H1 (cell line): ENCODE data around the gene SIGLEC15. TPM values are rescaled to one million over a fixed set of nuclear protein-coding genes. Genes with fewer than 3 reads are reported as not detected.

Experiments used
- CTCF ChIA-PET: fragments of 300-600 bp; sonication (Branson Sonifier 250); formaldehyde crosslinking; loops from one replicate; lab custom pipeline; 2021; ENCODE audit not compliant: partially characterized antibody; lab: Charles Lee
- POLR2A ChIA-PET: fragments of 300-600 bp; sonication (Branson Sonifier 250); formaldehyde crosslinking; loops from one replicate; lab custom pipeline; 2021; ENCODE audit warnings: inconsistent platforms; ENCODE audit not compliant: partially characterized antibody; lab: Charles Lee
- DNase-seq, 2 experiments: peaks; one replicate each; pipeline versions ENCODE4 v3.0.0 to v3.0.0-alpha.2; 2010 to 2022; ENCODE audit warnings: low spot score in 2 of 2, low read depth in 1 of 2, mixed read lengths in 1 of 2
- FAIRE-seq: peaks from 2 replicates; lab custom pipeline; 2011; peaks lifted over from hg19 to GRCh38; lab: Jason Lieb, UNC
- H2AFZ ChIP-seq: 2 replicates; pipeline ENCODE4 v1.8.1; 2012; ENCODE audit warnings: low read length, inconsistent platforms
- H2AK5ac ChIP-seq: 2 replicates; pipeline ENCODE4 v1.6.1; 2013; ENCODE audit warnings: low read depth, low read length
- H2BK120ac ChIP-seq: replicated peaks from 2 replicates; pipeline ENCODE3; 2013; ENCODE audit warnings: low read depth, low read length, inconsistent platforms
- H2BK12ac ChIP-seq: 2 replicates; pipeline ENCODE4 v1.6.1; 2013; ENCODE audit warnings: low read depth, low read length
- H2BK15ac ChIP-seq: 2 replicates; pipeline ENCODE4 v1.6.1; 2013; ENCODE audit warnings: low read length
- H2BK20ac ChIP-seq: 2 replicates; pipeline ENCODE4 v1.6.1; 2013; ENCODE audit warnings: low read length
- H2BK5ac ChIP-seq: 2 replicates; pipeline ENCODE4 v1.6.1; 2013; ENCODE audit warnings: low read depth, low read length
- H3K14ac ChIP-seq: 2 replicates; pipeline ENCODE4 v1.6.1; 2013; ENCODE audit warnings: inconsistent platforms; ENCODE audit not compliant: insufficient read length
- H3K18ac ChIP-seq: 2 replicates; pipeline ENCODE4 v1.6.1; 2013; ENCODE audit warnings: low read length; ENCODE audit errors: extremely low read depth
- H3K23ac ChIP-seq: 2 replicates; pipeline ENCODE4 v1.6.1; 2013; ENCODE audit warnings: inconsistent platforms; ENCODE audit not compliant: insufficient read length
- H3K23me2 ChIP-seq: 2 replicates; pipeline ENCODE4 v1.6.1; 2013; ENCODE audit warnings: low read depth, low read length
- H3K27ac ChIP-seq: 2 replicates; pipeline ENCODE4 v1.6.1; 2011; ENCODE audit warnings: low read depth, low read length, inconsistent platforms
- H3K27me3 ChIP-seq, 4 experiments: replicated peaks in 1 of 4; 1 replicate in 1 of 4; 2 replicates in 3 of 4; pipeline versions ENCODE4 v1.6.1 to v1.8.1; 2011 to 2013; ENCODE audit warnings: low read length in 3 of 4, mild to moderate bottlenecking in 3 of 4, inconsistent platforms in 2 of 4, mixed read lengths in 2 of 4, moderate library complexity in 1 of 4; ENCODE audit not compliant: control insufficient read depth in 3 of 4, insufficient read depth in 3 of 4; ENCODE audit errors: extremely low read depth in 1 of 4
- H3K36me3 ChIP-seq, 4 experiments: 2 replicates each; pipeline versions ENCODE4 v1.6.1 to v1.8.1; 2011 to 2013; ENCODE audit warnings: mild to moderate bottlenecking in 4 of 4, low read length in 3 of 4, moderate library complexity in 2 of 4, control low read depth in 1 of 4, inconsistent platforms in 1 of 4; ENCODE audit not compliant: insufficient read depth in 4 of 4, control insufficient read depth in 2 of 4
- H3K4ac ChIP-seq: replicated peaks from 2 replicates; pipeline ENCODE3; 2013; ENCODE audit warnings: low read length, low read depth, mixed read lengths, inconsistent platforms; ENCODE audit not compliant: insufficient read length
- H3K4me1 ChIP-seq, 4 experiments: replicated peaks in 1 of 4; 1 replicate in 1 of 4; 2 replicates in 3 of 4; pipeline versions ENCODE4 v1.6.1 to v1.8.1; 2011 to 2013; ENCODE audit warnings: low read length in 3 of 4, inconsistent platforms in 2 of 4, mixed read lengths in 1 of 4; ENCODE audit not compliant: insufficient read depth in 4 of 4, control insufficient read depth in 3 of 4
- H3K4me2 ChIP-seq, 2 experiments: 2 replicates each; pipeline versions ENCODE4 v1.6.1 to v1.8.1; 2011 to 2013; ENCODE audit warnings: low read depth in 2 of 2, low read length in 2 of 2, control low read depth in 1 of 2, inconsistent platforms in 1 of 2, mild to moderate bottlenecking in 1 of 2; ENCODE audit not compliant: insufficient read depth in 1 of 2
- H3K4me3 ChIP-seq, 4 experiments: fragments of 200-600, 300-600 bp in 1 of 4; sonication (generic), shearing (Covaris generic), sonication (Bioruptor Twin) in 1 of 4; 2 replicates each; pipeline versions ENCODE4 v1.5.1 to v1.8.1; 2011 to 2016; ENCODE audit warnings: low read length in 4 of 4, low read depth in 3 of 4, control low read depth in 2 of 4, inconsistent platforms in 2 of 4, mild to moderate bottlenecking in 2 of 4, mixed read lengths in 1 of 4, moderate library complexity in 1 of 4; ENCODE audit not compliant: insufficient read depth in 2 of 4; ENCODE audit errors: extremely low read depth in 1 of 4
- H3K56ac ChIP-seq: replicated peaks from 2 replicates; pipeline ENCODE3; 2013; ENCODE audit warnings: low read depth, mild to moderate bottlenecking, mixed read lengths, low read length, inconsistent platforms; ENCODE audit not compliant: insufficient read length
- H3K79me1 ChIP-seq: 2 replicates; pipeline ENCODE4 v1.6.1; 2013; ENCODE audit warnings: low read depth, low read length, control low read depth
- H3K79me2 ChIP-seq, 2 experiments: 2 replicates each; pipeline versions ENCODE4 v1.6.1 to v1.8.1; 2012 to 2013; ENCODE audit warnings: low read length in 2 of 2, mild to moderate bottlenecking in 2 of 2, inconsistent platforms in 1 of 2; ENCODE audit not compliant: insufficient read depth in 2 of 2, control insufficient read depth in 1 of 2
- H3K9ac ChIP-seq, 4 experiments: replicated peaks in 1 of 4; 1 replicate in 1 of 4; 2 replicates in 3 of 4; pipeline versions ENCODE4 v1.6.1 to v1.8.1; 2011 to 2013; ENCODE audit warnings: low read depth in 3 of 4, low read length in 3 of 4, control low read depth in 2 of 4, mild to moderate bottlenecking in 2 of 4, moderate library complexity in 2 of 4, inconsistent platforms in 1 of 4; ENCODE audit errors: extremely low read depth in 1 of 4
- H3K9me3 ChIP-seq, 2 experiments: 2 replicates each; pipeline versions ENCODE4 v1.6.1 to v1.8.1; 2012 to 2013; ENCODE audit warnings: mild to moderate bottlenecking in 2 of 2, moderate library complexity in 2 of 2, control low read depth in 1 of 2, inconsistent platforms in 1 of 2, low read depth in 1 of 2, low read length in 1 of 2, mixed read lengths in 1 of 2; ENCODE audit not compliant: insufficient read depth in 2 of 2
- H4K20me1 ChIP-seq, 2 experiments: replicated peaks in 1 of 2; 2 replicates each; pipeline versions ENCODE3 to v1.8.1; 2011 to 2013; ENCODE audit warnings: inconsistent platforms in 2 of 2, low read length in 2 of 2, mild to moderate bottlenecking in 1 of 2; ENCODE audit not compliant: insufficient read depth in 2 of 2, control insufficient read depth in 1 of 2
- H4K5ac ChIP-seq: 2 replicates; pipeline ENCODE4 v1.6.1; 2013; ENCODE audit warnings: low read length, low read depth, mixed read lengths, inconsistent platforms; ENCODE audit not compliant: insufficient read length
- H4K8ac ChIP-seq: 2 replicates; pipeline ENCODE4 v1.8.0; 2013; ENCODE audit warnings: mild to moderate bottlenecking, moderate library complexity, low read length, inconsistent platforms; ENCODE audit not compliant: insufficient read depth; ENCODE audit errors: extremely low read depth
- H4K91ac ChIP-seq: replicated peaks from 2 replicates; pipeline ENCODE3; 2013; ENCODE audit warnings: low read length, mixed read lengths, inconsistent platforms; ENCODE audit not compliant: insufficient read length
- EGR1 ChIP-seq: IDR thresholded peaks from 2 replicates; pipeline ENCODE4 v1.6.1; 2011; ENCODE audit warnings: low read depth, low read length, borderline replicate concordance
- EP300 ChIP-seq, 2 experiments: IDR thresholded peaks; 1 replicate in 1 of 2; 2 replicates in 1 of 2; pipeline ENCODE4 v1.6.1; 2011 to 2012; ENCODE audit warnings: low read depth in 2 of 2, low read length in 2 of 2, mild to moderate bottlenecking in 2 of 2, borderline replicate concordance in 1 of 2, inconsistent platforms in 1 of 2, moderate library complexity in 1 of 2
- FOSL1 ChIP-seq: IDR thresholded peaks from 2 replicates; pipeline ENCODE4 v1.6.1; 2011; ENCODE audit warnings: mild to moderate bottlenecking, low read depth, low read length, moderate library complexity; ENCODE audit not compliant: insufficient read depth
- GABPA ChIP-seq: IDR thresholded peaks from 2 replicates; pipeline ENCODE4 v1.6.1; 2011; ENCODE audit warnings: mild to moderate bottlenecking, low read length, moderate library complexity, borderline replicate concordance; ENCODE audit not compliant: insufficient read depth
- NANOG ChIP-seq: IDR thresholded peaks from 2 replicates; pipeline ENCODE4 v1.6.1; 2011; ENCODE audit warnings: low read length, low read depth, mild to moderate bottlenecking, inconsistent platforms; ENCODE audit not compliant: insufficient read depth, poor library complexity, severe bottlenecking
- NRF1 ChIP-seq: IDR thresholded peaks from 2 replicates; pipeline ENCODE4 v1.6.1; 2011; ENCODE audit warnings: mild to moderate bottlenecking, low read depth, low read length, improper control_type of control experiment
- RFX5 ChIP-seq: IDR thresholded peaks from 2 replicates; pipeline ENCODE4 v1.6.1; 2011; ENCODE audit warnings: low read depth, low read length, improper control_type of control experiment, borderline replicate concordance
- SP4 ChIP-seq: IDR thresholded peaks from 2 replicates; pipeline ENCODE4 v1.6.1; 2012; ENCODE audit warnings: low read length, inconsistent platforms
- SUZ12 ChIP-seq: fragments of 200-600 bp; sonication (generic); IDR thresholded peaks from 2 replicates; pipeline ENCODE4 v1.6.1; 2012; ENCODE audit warnings: mild to moderate bottlenecking, inconsistent platforms, low read length, moderate library complexity, mixed read lengths
- TAF7 ChIP-seq: optimal IDR thresholded peaks from 2 replicates; pipeline ENCODE3; 2011; ENCODE audit warnings: low read depth, mild to moderate bottlenecking, inconsistent platforms, low read length, moderate library complexity, borderline replicate concordance
- TEAD4 ChIP-seq: IDR thresholded peaks from 2 replicates; pipeline ENCODE4 v1.6.1; 2012; ENCODE audit warnings: low read depth, low read length, inconsistent platforms, mixed read lengths
- ZNF274 ChIP-seq: IDR thresholded peaks from 2 replicates; pipeline ENCODE4 v1.7.0; 2012; ENCODE audit warnings: low read length, borderline replicate concordance; ENCODE audit errors: extremely low read depth
- WGBS, 2 experiments: shearing (Covaris generic) in 1 of 2; methylation state at CpG; one replicate each; pipeline versions ENCODE4 v1.1.6 to v1.1.7; 2013 to 2015; ENCODE audit warnings: low lambda C conversion rate in 2 of 2, mixed read lengths in 2 of 2, inconsistent platforms in 1 of 2, low coverage in 1 of 2, missing lambda C conversion rate in 1 of 2; ENCODE audit not compliant: insufficient replicate concordance in 2 of 2, insufficient coverage in 1 of 2, insufficient read length in 1 of 2; ENCODE audit errors: extremely low coverage in 1 of 2, missing lambda C conversion rate in 1 of 2; 5-methylcytosine and 5-hydroxymethylcytosine counted together
- polyA plus RNA-seq, 7 experiments: library from polyadenylated mRNA; depleted of rRNA in 3 of 7; stranded (reverse) in 5 of 7; unstranded in 2 of 7; fragments of >200 nt in 5 of 7; fragments of 200-250 nt in 2 of 7; gene quantifications; 1 replicate in 5 of 7; 2 replicates in 1 of 7; 4 replicates in 1 of 7; pipeline versions ENCODE4 v1.2.1 to v1.2.3, GENCODE V29; 2011 to 2013; ENCODE audit warnings: missing spikeins in 2 of 7, mixed read lengths in 2 of 7
- total RNA-seq: library from RNA; stranded (reverse); fragmentation: NEBNext Ultra II Directional; extraction: Animal tissue kit (Norgen Biotek cat#: 25700); gene quantifications from 2 replicates; pipeline ENCODE4 v1.2.1, GENCODE V29; 2021

The SIGLEC15 gene
- total and polyA plus RNA-seq, 2 of the 8 experiments (the other 6 are each of a cell fraction or from before 2014, with no cell fraction given), result 0.20 to 0.37 TPM

DNA sequence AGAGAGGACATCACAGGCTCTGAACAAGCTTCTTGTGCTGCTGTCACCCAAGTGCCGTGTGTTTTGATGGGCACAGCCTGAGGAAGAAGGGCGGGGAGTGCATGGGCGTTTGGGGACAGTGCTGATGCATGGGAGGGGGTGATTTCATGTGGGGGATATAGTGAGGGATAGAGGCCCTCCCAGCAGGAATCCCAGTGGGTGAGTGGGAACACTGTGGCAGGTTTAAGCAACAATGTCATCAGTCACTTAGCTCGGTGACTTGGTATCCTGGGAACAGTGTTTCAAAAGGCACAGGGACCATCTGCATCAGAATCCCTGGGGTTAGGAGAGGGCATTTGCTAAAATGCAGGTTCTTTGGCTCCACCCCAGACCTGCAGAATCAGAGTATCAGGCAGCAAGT lies 609 bp downstream of the SIGLEC15 start:
- no peaks in the 10 kb centered on the region for H3K9me3 ChIP-seq
- H2AK5ac ChIP-seq, result no peak overlapping the region
- CTCF ChIA-PET, result interaction anchor here (0.9 to 1.8 kb wide), 3 partner anchors 8 to 54 kb away, joined by 3 to 4 read pairs (median 4); no protein-coding TSS in a partner anchor
- H3K14ac ChIP-seq, result no peak overlapping the region
- H4K91ac ChIP-seq, result no peak overlapping the region
- H3K56ac ChIP-seq, result no peak overlapping the region
- H2BK120ac ChIP-seq, result no peak overlapping the region
- H3K4ac ChIP-seq, result no peak overlapping the region
- no peaks in the 10 kb centered on the region for H3K79me2 ChIP-seq
- H2BK15ac ChIP-seq, result no peak overlapping the region
- TF ChIP-seq FOSL1, result no peak
- TF ChIP-seq GABPA, result no peak
- TF ChIP-seq EGR1, result no peak
- TF ChIP-seq SP4, result no peak
- no peak for TF ChIP-seq TAF7
- no peak for TF ChIP-seq NRF1
- TF ChIP-seq EP300 (IDR thresholded peaks at IDR 0.05; ENCODE audit: borderline replicate concordance in 1 of 2, low read depth in 2 of 2, low read length in 2 of 2), result no peak
- TF ChIP-seq NANOG, result no peak
- no peak for TF ChIP-seq SUZ12
- TF ChIP-seq ZNF274, result no peak
- TF ChIP-seq RFX5, result no peak
- no peak for TF ChIP-seq TEAD4
- no peak overlapping the region for H3K23ac ChIP-seq
- H3K27me3 ChIP-seq, result no peaks in the 10 kb centered on the region
- H4K20me1 ChIP-seq, result no peaks in the 10 kb centered on the region
- no peak for DNase-seq
- H3K36me3 ChIP-seq, result no peaks in the 10 kb centered on the region
- no peaks in the 10 kb centered on the region; the same call in 1 of the 2 replicates for H3K23me2 ChIP-seq
- H2BK5ac ChIP-seq, result no peak overlapping the region
- H2BK12ac ChIP-seq, result peak overlapping the region; percentile 60; the same call in 1 of the 2 replicates
- no peak overlapping the region for H2AFZ ChIP-seq
- H3K4me2 ChIP-seq, result no peak overlapping the region
- H3K27ac ChIP-seq, result no peak overlapping the region
- POLR2A ChIA-PET, result no interaction called here
- no peak overlapping the region for H4K5ac ChIP-seq
- no peak for FAIRE-seq
- no peak overlapping the region; the same call in 1 of the 2 replicates for H3K18ac ChIP-seq
- H4K8ac ChIP-seq, result no peak overlapping the region
- H3K79me1 ChIP-seq, result no peaks in the 10 kb centered on the region
- H3K4me1 ChIP-seq, result peaks cover 0 to 20% (median 6%) of the 10 kb centered on the region in 4 experiments; a peak in 6 of 7 replicates
- no peak overlapping the region for H2BK20ac ChIP-seq
- WGBS, 2 experiments, result 86% methylated on average over 4 of the region's 4 CpGs; no CpG with 5 or more reads in 1 of the 2 experiments
- no peak overlapping the region for H3K9ac ChIP-seq
- H3K4me3 ChIP-seq, result no peak overlapping the region
